H9 (cell line): ENCODE data around the gene CORO7. TPM values are rescaled to one million over a fixed set of nuclear protein-coding genes. Genes with fewer than 3 reads are reported as not detected.

ENCODE experiments used
- DNase-seq: peaks from one replicate; pipeline ENCODE4 v3.0.0-alpha.2; 2017
- H2AFZ ChIP-seq: one replicate; pipeline ENCODE4 v1.6.1; 2013; ENCODE audit warnings: mild to moderate bottlenecking, low read length, control low read depth, moderate library complexity
- H2AK5ac ChIP-seq: 2 replicates; pipeline ENCODE4 v1.6.1; 2013; ENCODE audit warnings: low read length, control low read depth, mixed read lengths; ENCODE audit not compliant: insufficient read length
- H2BK120ac ChIP-seq: one replicate; pipeline ENCODE4 v1.6.1; 2013; ENCODE audit warnings: low read depth, mild to moderate bottlenecking, low read length, control low read depth, inconsistent platforms; ENCODE audit not compliant: poor library complexity, severe bottlenecking
- H2BK12ac ChIP-seq: 2 replicates; pipeline ENCODE4 v1.6.1; 2013; ENCODE audit warnings: low read length, control low read depth, mixed read lengths, low read depth; ENCODE audit not compliant: insufficient read length
- H2BK15ac ChIP-seq: 2 replicates; pipeline ENCODE4 v1.6.1; 2013; ENCODE audit warnings: low read depth, low read length, control low read depth
- H2BK20ac ChIP-seq: one replicate; pipeline ENCODE4 v1.6.1; 2013; ENCODE audit warnings: low read depth, mild to moderate bottlenecking, low read length, control low read depth, inconsistent platforms; ENCODE audit not compliant: poor library complexity, severe bottlenecking
- H2BK5ac ChIP-seq: 2 replicates; pipeline ENCODE4 v1.6.1; 2013; ENCODE audit warnings: low read length, control low read depth, mixed read lengths; ENCODE audit not compliant: insufficient read length
- H3K14ac ChIP-seq: 2 replicates; pipeline ENCODE4 v1.6.1; 2013; ENCODE audit warnings: low read length, control low read depth; ENCODE audit not compliant: insufficient read depth
- H3K18ac ChIP-seq: 2 replicates; pipeline ENCODE4 v1.6.1; 2013; ENCODE audit warnings: low read depth, mild to moderate bottlenecking, mixed read lengths, low read length, control low read depth; ENCODE audit not compliant: insufficient read length
- H3K23ac ChIP-seq: 2 replicates; pipeline ENCODE4 v1.6.1; 2013; ENCODE audit warnings: low read length, control low read depth, mixed read lengths, low read depth; ENCODE audit not compliant: insufficient read length
- H3K23me2 ChIP-seq: 2 replicates; pipeline ENCODE4 v1.6.1; 2013; ENCODE audit warnings: low read depth, mild to moderate bottlenecking, mixed read lengths, low read length, control low read depth; ENCODE audit not compliant: insufficient read length, poor library complexity, severe bottlenecking
- H3K27ac ChIP-seq: 2 replicates; pipeline ENCODE4 v1.5.1; 2013; ENCODE audit warnings: low read length, control low read depth, mixed read lengths, low read depth; ENCODE audit not compliant: insufficient read length
- H3K27me3 ChIP-seq: 2 replicates; pipeline ENCODE4 v1.6.1; 2013; ENCODE audit warnings: low read length, control low read depth, inconsistent platforms; ENCODE audit not compliant: insufficient read depth
- H3K4ac ChIP-seq: 2 replicates; pipeline ENCODE4 v1.6.1; 2013; ENCODE audit warnings: low read depth, mild to moderate bottlenecking, control low read depth, inconsistent platforms, low read length, moderate library complexity
- H3K4me1 ChIP-seq: 2 replicates; pipeline ENCODE4 v1.6.1; 2013; ENCODE audit warnings: low read length, control low read depth, inconsistent platforms; ENCODE audit not compliant: insufficient read depth
- H3K4me2 ChIP-seq: 2 replicates; pipeline ENCODE4 v1.6.1; 2013; ENCODE audit warnings: low read length, control low read depth, mixed read lengths; ENCODE audit not compliant: insufficient read length, insufficient read depth
- H3K56ac ChIP-seq: 2 replicates; pipeline ENCODE4 v1.6.1; 2013; ENCODE audit warnings: low read depth, mild to moderate bottlenecking, mixed read lengths, low read length, control low read depth; ENCODE audit not compliant: insufficient read length
- H3K79me1 ChIP-seq: 2 replicates; pipeline ENCODE4 v1.6.1; 2013; ENCODE audit warnings: low read depth, mild to moderate bottlenecking, moderate library complexity, low read length, control low read depth, inconsistent platforms; ENCODE audit not compliant: insufficient read depth, poor library complexity, severe bottlenecking
- H3K79me2 ChIP-seq: 2 replicates; pipeline ENCODE4 v1.6.1; 2013; ENCODE audit warnings: low read length, control low read depth, inconsistent platforms; ENCODE audit not compliant: insufficient read depth
- H3K9ac ChIP-seq: 2 replicates; pipeline ENCODE4 v1.6.1; 2013; ENCODE audit warnings: low read length, control low read depth, mixed read lengths; ENCODE audit not compliant: insufficient read length; ENCODE audit errors: extremely low read depth
- H3K9me3 ChIP-seq: one replicate; pipeline ENCODE4 v1.6.1; 2013; ENCODE audit warnings: low read depth, low read length, inconsistent platforms; ENCODE audit not compliant: control insufficient read depth
- H3T11ph ChIP-seq: one replicate; pipeline ENCODE4 v1.6.1; 2013; ENCODE audit warnings: mild to moderate bottlenecking, low read length, control low read depth, inconsistent platforms
- H4K20me1 ChIP-seq: one replicate; pipeline ENCODE4 v1.6.1; 2013; ENCODE audit not compliant: control insufficient read depth, insufficient read length, insufficient read depth
- H4K5ac ChIP-seq: 2 replicates; pipeline ENCODE4 v1.6.1; 2013; ENCODE audit warnings: low read depth, mild to moderate bottlenecking, mixed read lengths, low read length, control low read depth; ENCODE audit not compliant: insufficient read length
- H4K8ac ChIP-seq: replicated peaks from 2 replicates; pipeline ENCODE4 v1.6.1; 2013; ENCODE audit warnings: low read length, control low read depth, mixed read lengths, low read depth; ENCODE audit not compliant: insufficient read length
- H4K91ac ChIP-seq: 2 replicates; pipeline ENCODE4 v1.6.1; 2013; ENCODE audit warnings: low read depth, mild to moderate bottlenecking, moderate library complexity, mixed read lengths, low read length, control low read depth; ENCODE audit not compliant: insufficient read length
- H3K27ac Mint-ChIP-seq, 3 experiments: 2 replicates in 2 of 3; 3 replicates in 1 of 3; pipeline ENCODE4 v1.8.0; 2020 to 2021; ENCODE audit warnings: mixed read lengths in 3 of 3, mild to moderate bottlenecking in 1 of 3, moderate library complexity in 1 of 3
- H3K27me3 Mint-ChIP-seq: 2 replicates; pipeline ENCODE4 v1.8.0; 2021; ENCODE audit warnings: low read depth, mild to moderate bottlenecking, moderate library complexity, mixed read lengths
- H3K36me3 Mint-ChIP-seq, 3 experiments: 2 replicates in 2 of 3; 3 replicates in 1 of 3; pipeline ENCODE4 v1.8.0; 2020 to 2021; ENCODE audit warnings: low read depth in 3 of 3, mixed read lengths in 3 of 3; ENCODE audit not compliant: insufficient read depth in 1 of 3
- H3K4me1 Mint-ChIP-seq, 2 experiments: 2 replicates each; pipeline ENCODE4 v1.8.0; 2020; ENCODE audit warnings: mixed read lengths in 2 of 2
- H3K4me3 Mint-ChIP-seq, 2 experiments: 2 replicates in 1 of 2; 3 replicates in 1 of 2; pipeline ENCODE4 v1.8.0; 2020 to 2021; ENCODE audit warnings: mild to moderate bottlenecking in 2 of 2, mixed read lengths in 2 of 2, moderate library complexity in 1 of 2
- H3K9me3 Mint-ChIP-seq, 2 experiments: 2 replicates in 1 of 2; 3 replicates in 1 of 2; pipeline ENCODE4 v1.8.0; 2020; ENCODE audit warnings: mild to moderate bottlenecking in 2 of 2, mixed read lengths in 2 of 2, moderate library complexity in 1 of 2
- WGBS: extraction: QIAGEN DNeasy Blood & Tissue Kit; methylation state at CpG from one replicate; pipeline ENCODE4 v1.1.7; 2013; ENCODE audit warnings: missing lambda C conversion rate, low lambda C conversion rate, mixed read lengths; ENCODE audit not compliant: insufficient read length; ENCODE audit errors: extremely low coverage; 5-methylcytosine and 5-hydroxymethylcytosine counted together
- total RNA-seq: library from RNA; stranded (reverse); gene quantifications from 2 replicates; pipeline ENCODE4 v1.2.1, GENCODE V29; 2021
- TF ChIP-seq, protein P1 (sequence below): fragments of 200-600 bp; sonication (generic); conservative IDR thresholded peaks from 3 replicates; pipeline ENCODE4 v1.8.0; 2021; ENCODE audit warnings: antibody characterized with exemption, mild to moderate bottlenecking

Gene CORO7
- total RNA-seq, 1 experiment from 2014 or later, result 38.4 TPM

DNA sequence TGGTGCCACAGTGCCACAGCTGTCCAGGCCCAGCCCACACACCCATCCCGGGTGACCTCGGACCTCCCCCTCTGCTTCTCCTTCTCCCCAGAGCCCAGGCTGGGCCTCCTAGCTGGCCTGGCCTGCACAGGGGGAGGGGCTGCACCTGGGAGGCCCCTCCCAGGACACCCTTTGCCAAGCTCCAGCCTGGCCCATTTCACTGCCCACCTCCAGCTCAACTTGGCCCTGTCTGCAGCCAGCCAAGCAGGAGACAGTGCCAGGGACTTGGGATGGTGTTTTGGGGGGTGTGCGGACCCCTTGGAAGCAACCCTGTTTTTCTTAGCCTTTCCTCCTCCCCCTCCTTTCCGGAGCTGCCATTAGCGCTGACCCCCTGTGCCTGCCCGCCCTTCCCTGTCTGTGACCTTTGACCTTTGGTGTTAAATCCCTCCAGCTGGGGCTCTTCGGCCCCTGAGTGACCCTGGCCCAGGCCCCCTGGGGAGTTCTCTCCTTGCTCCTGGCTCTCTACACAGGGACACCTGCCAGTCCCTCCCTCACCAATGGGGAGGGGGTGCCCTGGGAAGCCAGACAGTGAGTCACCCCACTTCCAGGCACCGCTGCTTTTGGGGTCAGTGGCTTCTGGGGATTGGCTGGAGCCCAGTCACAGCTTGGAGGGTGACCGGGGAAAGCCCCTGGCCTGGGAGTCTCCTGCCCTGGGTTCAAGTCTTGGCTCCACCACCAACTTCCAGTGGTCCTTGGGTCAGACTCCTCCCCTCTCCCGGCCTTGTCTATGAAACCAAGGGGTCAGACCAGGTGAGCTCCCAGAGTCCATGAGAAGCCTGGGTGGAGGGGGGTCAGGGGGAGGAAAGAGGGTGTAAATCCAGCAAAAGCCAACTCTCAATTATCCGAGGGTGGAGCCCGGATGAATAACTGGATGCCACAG, 98.6 kb downstream of the CORO7 start:
- Histone ChIP-seq H4K20me1 (peaks cover 3% of the 10 kb centered on the region), H2AFZ (no peak overlapping the region)
- TF ChIP-seq, protein P1, sequence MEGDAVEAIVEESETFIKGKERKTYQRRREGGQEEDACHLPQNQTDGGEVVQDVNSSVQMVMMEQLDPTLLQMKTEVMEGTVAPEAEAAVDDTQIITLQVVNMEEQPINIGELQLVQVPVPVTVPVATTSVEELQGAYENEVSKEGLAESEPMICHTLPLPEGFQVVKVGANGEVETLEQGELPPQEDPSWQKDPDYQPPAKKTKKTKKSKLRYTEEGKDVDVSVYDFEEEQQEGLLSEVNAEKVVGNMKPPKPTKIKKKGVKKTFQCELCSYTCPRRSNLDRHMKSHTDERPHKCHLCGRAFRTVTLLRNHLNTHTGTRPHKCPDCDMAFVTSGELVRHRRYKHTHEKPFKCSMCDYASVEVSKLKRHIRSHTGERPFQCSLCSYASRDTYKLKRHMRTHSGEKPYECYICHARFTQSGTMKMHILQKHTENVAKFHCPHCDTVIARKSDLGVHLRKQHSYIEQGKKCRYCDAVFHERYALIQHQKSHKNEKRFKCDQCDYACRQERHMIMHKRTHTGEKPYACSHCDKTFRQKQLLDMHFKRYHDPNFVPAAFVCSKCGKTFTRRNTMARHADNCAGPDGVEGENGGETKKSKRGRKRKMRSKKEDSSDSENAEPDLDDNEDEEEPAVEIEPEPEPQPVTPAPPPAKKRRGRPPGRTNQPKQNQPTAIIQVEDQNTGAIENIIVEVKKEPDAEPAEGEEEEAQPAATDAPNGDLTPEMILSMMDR, result no peak

More for the DNA sequence above, 98.6 kb downstream of the CORO7 start:
- Histone ChIP-seq H3K4me1 (0 out of 2 replicates have a peak, but pooled peaks cover 3% of the 10 kb centered on the region), H3K14ac (no peak overlapping the region), H4K91ac (no peak overlapping the region), H2AK5ac (no peak overlapping the region), H3K9me3 (no peaks in the 10 kb centered on the region), H3K18ac (no peak overlapping the region), H2BK12ac (no peak overlapping the region), H3T11ph (no peak overlapping the region), H2BK5ac (no peak overlapping the region), H3K23ac (no peak overlapping the region), H3K23me2 (peaks cover 12% of the 10 kb centered on the region), H3K9ac (no peak overlapping the region), H4K5ac (no peak overlapping the region), H3K4ac (no peak overlapping the region), H3K27me3 (no peaks in the 10 kb centered on the region; the same call in 1 of the 2 replicates), H3K56ac (no peak overlapping the region), H3K27ac (no peak overlapping the region), H2BK20ac (no peak overlapping the region), H3K79me1 (no peaks in the 10 kb centered on the region), H2BK120ac (no peak overlapping the region), H2BK15ac (no peak overlapping the region), H4K8ac (no peak overlapping the region), H3K4me2 (no peak overlapping the region), H3K79me2 (peaks cover 6% of the 10 kb centered on the region; the same call in 1 of the 2 replicates)
- Mint-ChIP-seq H3K27ac (peak overlapping the region in 1 of 3 experiments; percentile 58; a peak in 1 of 7 replicates), H3K4me3 (peak overlapping the region; percentile 31 to 65; a peak in 3 of 5 replicates), H3K36me3 (0 out of 7 replicates have a peak, but pooled peaks cover 0 to 2% (median 0%) of the 10 kb centered on the region in 3 experiments), H3K4me1 (peaks cover 7 to 35% of the 10 kb centered on the region in 2 experiments), H3K9me3 (peaks cover 0 to 3% of the 10 kb centered on the region in 2 experiments; a peak in 1 of 5 replicates), H3K27me3 (peaks cover 17% of the 10 kb centered on the region)
- no CpG with 5 or more reads among the region's 12 CpGs for WGBS
- DNase-seq, result no peak
